IMR-90 (cell line): Measurements from ENCODE around the gene CDC73. TPM values are rescaled to one million over a fixed set of nuclear protein-coding genes. Genes with fewer than 3 reads are reported as not detected.

Experiments
- ATAC-seq: fragments of 200-7000 bp; cut with Tn5 transposase; 2 replicates; pipeline ENCODE4 v1.9.1; 2020; ENCODE audit warnings: low read depth, mild to moderate bottlenecking, moderate library complexity
- BruUV-seq: library from RNA; stranded (reverse); fragments of 400-500 nt; replicated peaks from 2 replicates; lab custom pipeline; 2021; lab: Mats Ljungman, UMichigan
- CTCF ChIA-PET: fragments of 300-600 bp; formaldehyde crosslinking; extraction: SDS; loops from one replicate; lab custom pipeline; 2021; ENCODE audit warnings: antibody characterized with exemption; lab: Yijun Ruan, JAX
- POLR2A ChIA-PET: fragments of 300-600 bp; sonication (Branson Sonifier 250); formaldehyde crosslinking; loops from one replicate; lab custom pipeline; 2022; ENCODE audit warnings: antibody characterized with exemption; ENCODE audit not compliant: unreplicated experiment; lab: Charles Lee
- DNase-seq: peaks from one replicate; pipeline ENCODE4 v3.0.0; 2013
- H2AFZ ChIP-seq: replicated peaks from 2 replicates; pipeline ENCODE3; 2013; ENCODE audit warnings: low read length, mild to moderate bottlenecking; ENCODE audit not compliant: poor library complexity
- H2AK5ac ChIP-seq: 2 replicates; pipeline ENCODE4 v1.6.1; 2013; ENCODE audit warnings: low read depth, low read length, inconsistent platforms
- H2AK9ac ChIP-seq: replicated peaks from 2 replicates; pipeline ENCODE3; 2013; ENCODE audit warnings: mild to moderate bottlenecking, low read depth, low read length, moderate library complexity; ENCODE audit not compliant: poor library complexity
- H2BK120ac ChIP-seq: 2 replicates; pipeline ENCODE4 v1.6.1; 2013; ENCODE audit warnings: low read depth, low read length, inconsistent platforms
- H2BK15ac ChIP-seq: 3 replicates; pipeline ENCODE4 v1.6.1; 2013; ENCODE audit warnings: low read depth, low read length, inconsistent platforms
- H2BK20ac ChIP-seq: 2 replicates; pipeline ENCODE4 v1.6.1; 2013; ENCODE audit warnings: low read depth, mild to moderate bottlenecking, inconsistent platforms, low read length, moderate library complexity
- H2BK5ac ChIP-seq: 2 replicates; pipeline ENCODE4 v1.6.1; 2013; ENCODE audit warnings: mild to moderate bottlenecking, low read depth, low read length, inconsistent platforms; ENCODE audit not compliant: poor library complexity, severe bottlenecking
- H3K14ac ChIP-seq: replicated peaks from 2 replicates; pipeline ENCODE4 v1.6.1; 2013; ENCODE audit warnings: low read depth, low read length, inconsistent platforms
- H3K18ac ChIP-seq: 2 replicates; pipeline ENCODE4 v1.6.1; 2013; ENCODE audit warnings: low read depth, low read length, control low read depth
- H3K23ac ChIP-seq: 2 replicates; pipeline ENCODE4 v1.6.1; 2013; ENCODE audit warnings: low read depth, low read length, inconsistent platforms
- H3K27ac ChIP-seq: 2 replicates; pipeline ENCODE4 v1.5.1; 2013; ENCODE audit warnings: mild to moderate bottlenecking, control low read depth, low read length; ENCODE audit not compliant: insufficient read depth
- H3K27me3 ChIP-seq: 2 replicates; pipeline ENCODE4 v1.6.1; 2013; ENCODE audit warnings: low read length; ENCODE audit not compliant: control insufficient read depth, insufficient read depth
- H3K36me3 ChIP-seq: 2 replicates; pipeline ENCODE4 v1.6.1; 2013; ENCODE audit warnings: low read length, mixed read lengths; ENCODE audit not compliant: control insufficient read depth, insufficient read depth
- H3K4ac ChIP-seq: 2 replicates; pipeline ENCODE4 v1.6.1; 2013; ENCODE audit warnings: low read depth, low read length, inconsistent platforms
- H3K4me1 ChIP-seq: 2 replicates; pipeline ENCODE4 v1.6.1; 2013; ENCODE audit warnings: low read length, mixed read lengths; ENCODE audit not compliant: control insufficient read depth, insufficient read depth
- H3K4me2 ChIP-seq: 2 replicates; pipeline ENCODE4 v1.6.1; 2013; ENCODE audit warnings: low read depth, mild to moderate bottlenecking, control low read depth, low read length, moderate library complexity
- H3K4me3 ChIP-seq: 2 replicates; pipeline ENCODE4 v1.5.1; 2013; ENCODE audit warnings: low read depth, mild to moderate bottlenecking, control low read depth, low read length, moderate library complexity; ENCODE audit not compliant: insufficient read depth
- H3K56ac ChIP-seq: 2 replicates; pipeline ENCODE4 v1.6.1; 2013; ENCODE audit warnings: low read length, inconsistent platforms; ENCODE audit not compliant: insufficient read depth; ENCODE audit errors: extremely low read depth
- H3K79me1 ChIP-seq, 2 experiments: 2 replicates each; pipeline ENCODE4 v1.6.1; 2013; ENCODE audit warnings: low read length in 2 of 2, inconsistent platforms in 1 of 2, low read depth in 1 of 2
- H3K9ac ChIP-seq: 2 replicates; pipeline ENCODE4 v1.6.1; 2013; ENCODE audit warnings: low read depth, low read length, control low read depth
- H3K9me1 ChIP-seq: 2 replicates; pipeline ENCODE4 v1.6.1; 2013; ENCODE audit warnings: low read length, inconsistent platforms; ENCODE audit not compliant: insufficient read depth
- H3K9me3 ChIP-seq: 2 replicates; pipeline ENCODE4 v1.6.1; 2013; ENCODE audit warnings: low read length; ENCODE audit not compliant: control insufficient read depth, insufficient read depth
- H4K20me1 ChIP-seq: 2 replicates; pipeline ENCODE4 v1.6.1; 2013; ENCODE audit warnings: low read length, inconsistent platforms; ENCODE audit not compliant: insufficient read depth
- H4K5ac ChIP-seq: 2 replicates; pipeline ENCODE4 v1.6.1; 2013; ENCODE audit warnings: mild to moderate bottlenecking, low read depth, low read length, control low read depth
- H4K8ac ChIP-seq, 2 experiments: 2 replicates each; pipeline ENCODE4 v1.6.1; 2013; ENCODE audit warnings: low read depth in 2 of 2, low read length in 2 of 2, control low read depth in 1 of 2, inconsistent platforms in 1 of 2
- H4K91ac ChIP-seq: 2 replicates; pipeline ENCODE4 v1.6.1; 2013; ENCODE audit warnings: low read depth, low read length, inconsistent platforms; ENCODE audit not compliant: insufficient read depth
- CEBPB ChIP-seq: IDR thresholded peaks from 2 replicates; pipeline ENCODE4 v1.6.1; 2012; ENCODE audit warnings: low read depth, low read length, improper control_type of control experiment
- CHD1 ChIP-seq: IDR thresholded peaks from 2 replicates; pipeline ENCODE4 v1.6.1; 2012; ENCODE audit warnings: low read depth, low read length, improper control_type of control experiment
- FOS ChIP-seq: fragments of 150-350 bp; IDR thresholded peaks from 2 replicates; pipeline ENCODE4 v1.6.1; 2016; ENCODE audit warnings: low read depth, low read length
- MAFK ChIP-seq: IDR thresholded peaks from 2 replicates; pipeline ENCODE4 v1.6.1; 2012; ENCODE audit warnings: low read depth, low read length, improper control_type of control experiment
- NFE2L2 ChIP-seq: fragments of 150-350 bp; IDR thresholded peaks from 2 replicates; pipeline ENCODE4 v1.6.1; 2016; ENCODE audit warnings: low read depth, mild to moderate bottlenecking, low read length
- POLR2A ChIP-seq: IDR thresholded peaks from 2 replicates; pipeline ENCODE4 v1.6.1; 2012; ENCODE audit warnings: mild to moderate bottlenecking, low read depth, low read length
- RAD21 ChIP-seq: IDR thresholded peaks from 2 replicates; pipeline ENCODE4 v1.6.1; 2012; ENCODE audit warnings: low read length, improper control_type of control experiment
- RFX5 ChIP-seq: IDR thresholded peaks from 2 replicates; pipeline ENCODE4 v1.8.0; 2012; ENCODE audit warnings: low read depth, mild to moderate bottlenecking, low read length, moderate library complexity
- WGBS, 2 experiments: methylation state at CpG; one replicate each; pipeline versions ENCODE4 v1.1.5 to v1.1.7; 2013; ENCODE audit warnings: missing lambda C conversion rate in 2 of 2; ENCODE audit not compliant: insufficient read length in 1 of 2; ENCODE audit errors: extremely low coverage in 2 of 2; 5-methylcytosine and 5-hydroxymethylcytosine counted together
- dilution Hi-C: fragments of 300-500 bp; cut with HindIII; formaldehyde crosslinking; loops from one replicate; pipeline ENCODE4 v1.14.3; 2018; ENCODE audit warnings: low sequenced_read_pairs; ENCODE audit not compliant: unreplicated experiment
- in situ Hi-C: fragments of 300-500 bp; cut with MboI; formaldehyde crosslinking; loops from 3 replicates; pipeline ENCODE4 v1.14.3; 2019; ENCODE audit warnings: low sequenced_read_pairs, inconsistent platforms, mixed read lengths
- intact Hi-C: fragments of 100-400 bp; cut with micrococcal nuclease; formaldehyde crosslinking; loops from 2 replicates; pipeline ENCODE4 v1.10.0; 2022
- polyA plus RNA-seq, 3 experiments: library from polyadenylated mRNA; depleted of rRNA; stranded (reverse); fragments of >200 nt; gene quantifications; 2 replicates each; pipeline ENCODE4 v1.2.3, GENCODE V29; 2012; ENCODE audit warnings: low replicate concordance in 1 of 3
- total RNA-seq: library from RNA; depleted of rRNA; stranded (reverse); fragments of >200 nt; gene quantifications from 2 replicates; pipeline ENCODE4 v1.2.3, GENCODE V29; 2012
- TF ChIP-seq, protein P1 (sequence below): conservative IDR thresholded peaks from 2 replicates; pipeline ENCODE4 v1.5.1; 2012; ENCODE audit warnings: mild to moderate bottlenecking, low read depth, low read length, improper control_type of control experiment
- TF ChIP-seq, protein P2 (sequence below): fragments of 150-350 bp; IDR thresholded peaks from 2 replicates; pipeline ENCODE4 v1.6.1; 2016; ENCODE audit warnings: low read depth, mild to moderate bottlenecking, low read length, moderate library complexity, borderline replicate concordance

CDC73 gene
- total and polyA plus RNA-seq, 2 of the 4 experiments (the other 2 are of a cell fraction) = 22.1 to 29.6 TPM

DNA sequence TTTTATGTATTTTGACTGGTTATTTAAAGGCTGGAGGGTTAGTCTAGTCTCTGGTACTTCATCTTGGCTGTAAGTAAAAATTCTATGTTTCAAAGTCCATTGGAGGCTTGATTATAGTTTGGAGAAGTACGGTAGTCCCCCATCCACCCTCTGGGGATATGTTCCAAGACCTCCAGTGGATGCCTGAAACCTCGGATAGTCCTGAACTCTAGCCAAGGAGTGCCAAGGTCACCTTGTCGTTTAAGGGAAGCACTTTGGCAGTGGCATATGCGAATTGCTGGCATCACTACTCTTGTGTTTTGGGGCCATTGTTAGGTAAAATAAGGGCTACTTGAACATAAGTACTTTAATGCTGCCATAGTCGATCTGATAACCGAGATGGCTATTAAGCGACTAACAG, 18.4 kb downstream of the CDC73 start:
- H3K4me1 ChIP-seq = no peaks in the 10 kb centered on the region
- H3K27ac ChIP-seq = no peak overlapping the region
- H3K9ac ChIP-seq = no peak overlapping the region
- no peak overlapping the region for H4K91ac ChIP-seq
- no peak overlapping the region for H4K8ac ChIP-seq
- ChIA-PET POLR2A (no interaction called here), CTCF (no interaction called here)
- H2BK120ac ChIP-seq = no peak overlapping the region
- H2AK5ac ChIP-seq = no peak overlapping the region
- H3K18ac ChIP-seq = no peak overlapping the region
- no peak overlapping the region for H3K23ac ChIP-seq
- no peak overlapping the region for H2BK15ac ChIP-seq
- DNase-seq = no peak
- no TSS peak for BruUV-seq
- no peak overlapping the region for H3K14ac ChIP-seq
- H4K5ac ChIP-seq = no peak overlapping the region
- H3K9me1 ChIP-seq = no peaks in the 10 kb centered on the region
- dilution Hi-C loops (no loop called here), intact Hi-C loops (no loop called here), in situ Hi-C loops (no loop called here)
- H3K4me3 ChIP-seq = no peak overlapping the region
- ATAC-seq = no peak
- 90% methylated on average over 2 of the region's 7 CpGs; no CpG with 5 or more reads in 1 of the 2 experiments for WGBS, 2 experiments
- H3K4ac ChIP-seq = no peak overlapping the region
- peaks cover 25% of the 10 kb centered on the region for H3K36me3 ChIP-seq
- TF ChIP-seq RAD21 (no peak), RFX5 (no peak), CEBPB (no peak), CHD1 (no peak), FOS (no peak), NFE2L2 (no peak), MAFK (no peak), POLR2A (no peak)
- TF ChIP-seq, protein P1, sequence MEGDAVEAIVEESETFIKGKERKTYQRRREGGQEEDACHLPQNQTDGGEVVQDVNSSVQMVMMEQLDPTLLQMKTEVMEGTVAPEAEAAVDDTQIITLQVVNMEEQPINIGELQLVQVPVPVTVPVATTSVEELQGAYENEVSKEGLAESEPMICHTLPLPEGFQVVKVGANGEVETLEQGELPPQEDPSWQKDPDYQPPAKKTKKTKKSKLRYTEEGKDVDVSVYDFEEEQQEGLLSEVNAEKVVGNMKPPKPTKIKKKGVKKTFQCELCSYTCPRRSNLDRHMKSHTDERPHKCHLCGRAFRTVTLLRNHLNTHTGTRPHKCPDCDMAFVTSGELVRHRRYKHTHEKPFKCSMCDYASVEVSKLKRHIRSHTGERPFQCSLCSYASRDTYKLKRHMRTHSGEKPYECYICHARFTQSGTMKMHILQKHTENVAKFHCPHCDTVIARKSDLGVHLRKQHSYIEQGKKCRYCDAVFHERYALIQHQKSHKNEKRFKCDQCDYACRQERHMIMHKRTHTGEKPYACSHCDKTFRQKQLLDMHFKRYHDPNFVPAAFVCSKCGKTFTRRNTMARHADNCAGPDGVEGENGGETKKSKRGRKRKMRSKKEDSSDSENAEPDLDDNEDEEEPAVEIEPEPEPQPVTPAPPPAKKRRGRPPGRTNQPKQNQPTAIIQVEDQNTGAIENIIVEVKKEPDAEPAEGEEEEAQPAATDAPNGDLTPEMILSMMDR = no peak
- TF ChIP-seq, protein P2, sequence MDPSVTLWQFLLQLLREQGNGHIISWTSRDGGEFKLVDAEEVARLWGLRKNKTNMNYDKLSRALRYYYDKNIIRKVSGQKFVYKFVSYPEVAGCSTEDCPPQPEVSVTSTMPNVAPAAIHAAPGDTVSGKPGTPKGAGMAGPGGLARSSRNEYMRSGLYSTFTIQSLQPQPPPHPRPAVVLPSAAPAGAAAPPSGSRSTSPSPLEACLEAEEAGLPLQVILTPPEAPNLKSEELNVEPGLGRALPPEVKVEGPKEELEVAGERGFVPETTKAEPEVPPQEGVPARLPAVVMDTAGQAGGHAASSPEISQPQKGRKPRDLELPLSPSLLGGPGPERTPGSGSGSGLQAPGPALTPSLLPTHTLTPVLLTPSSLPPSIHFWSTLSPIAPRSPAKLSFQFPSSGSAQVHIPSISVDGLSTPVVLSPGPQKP = no peak
- H3K56ac ChIP-seq = no peak overlapping the region
- no peak overlapping the region for H2BK20ac ChIP-seq
- no peaks in the 10 kb centered on the region for H3K9me3 ChIP-seq
- no peak overlapping the region for H2AK9ac ChIP-seq
- H2BK5ac ChIP-seq = no peak overlapping the region
- H4K20me1 ChIP-seq = peaks cover 9% of the 10 kb centered on the region; the same call in 1 of the 2 replicates
- no peak overlapping the region for H3K4me2 ChIP-seq
- H2AFZ ChIP-seq = no peak overlapping the region
- no peaks in the 10 kb centered on the region for H3K27me3 ChIP-seq
- peaks cover 19 to 33% of the 10 kb centered on the region in 2 experiments for H3K79me1 ChIP-seq
